ENCODE measurements around the gene GRID1.
A peak's percentile ranks its signal among the peaks of the same experiment; 100 is the strongest.

Gene GRID1

GRCh38 chr10:85615556-85615955, 751.0 kb downstream of the GRID1 start:
- DNase-seq (ENCODE audit: low read depth), result no peak

- DNase-seq (ENCODE audit: low read depth), result no peak
These were observed 751.6 kb downstream of the GRID1 start for GRCh38 chr10:85614981-85615380.

DNA sequence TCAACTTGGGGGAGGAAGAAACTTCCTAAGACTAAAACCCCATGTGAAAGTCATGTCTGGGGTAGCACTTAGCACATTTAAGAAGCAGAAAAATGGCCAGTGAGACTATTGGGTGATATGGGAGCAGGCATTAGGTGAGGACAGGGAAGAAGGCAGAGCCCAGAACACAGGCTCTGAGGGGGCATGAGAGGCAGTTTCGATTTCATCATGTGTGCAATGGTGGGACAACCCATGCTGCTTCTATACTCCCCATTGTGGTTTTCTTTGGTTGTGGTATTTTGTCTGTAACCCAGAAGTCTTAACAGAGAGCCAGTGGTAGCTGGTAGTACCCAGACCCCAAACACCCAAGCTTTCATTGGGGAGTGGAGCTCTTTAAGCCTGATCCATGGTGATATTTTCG, 752.0 kb downstream of the GRID1 start:
- no peak for DNase-seq (ENCODE audit: low read depth)

DNA sequence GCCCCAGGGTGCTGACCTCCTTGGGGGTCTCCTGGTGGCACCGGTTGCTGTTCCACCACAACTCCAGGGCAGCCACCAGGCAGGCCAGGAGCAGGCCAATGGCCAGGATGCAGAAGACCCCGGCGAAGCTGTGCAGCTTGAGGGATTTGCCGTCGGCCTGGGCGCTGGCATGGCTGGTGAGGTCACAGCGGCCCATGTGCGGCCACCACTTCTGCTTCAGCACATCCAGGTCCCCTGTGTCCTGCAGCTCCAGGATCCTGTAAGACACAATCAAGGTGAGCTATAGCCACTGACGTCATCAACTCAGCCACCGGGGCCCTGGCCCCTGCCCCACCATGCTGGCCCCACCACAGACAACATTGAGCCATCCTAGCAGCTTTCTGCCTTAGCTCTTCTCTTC, 753.2 kb downstream of the GRID1 start:
- DNase-seq (ENCODE audit: low read depth), result no peak

DNA sequence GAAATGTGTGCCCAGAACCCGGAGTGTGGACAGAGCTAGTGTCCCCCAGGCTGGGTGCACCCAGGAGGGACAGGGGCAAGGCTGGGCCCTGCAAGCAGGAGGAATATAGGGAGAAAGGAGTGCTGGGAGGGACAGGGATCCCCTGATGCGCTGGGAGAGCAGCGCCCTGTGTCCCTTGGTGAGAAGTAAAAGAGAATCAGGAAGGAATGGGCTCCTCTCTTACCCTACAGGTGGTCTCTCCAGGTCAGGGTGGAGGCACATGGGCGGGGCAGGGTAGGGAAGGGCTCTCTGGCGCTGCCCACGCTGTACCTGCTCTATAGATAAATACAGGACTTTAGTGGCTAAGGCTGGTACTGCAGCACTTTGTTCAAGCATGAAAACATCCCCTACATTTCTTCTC, 753.8 kb downstream of the GRID1 start:
- no peak for DNase-seq (ENCODE audit: low read depth)

GRCh38 chr10:85612378-85612775, 754.2 kb downstream of the GRID1 start:
- peak; percentile 25 for DNase-seq (ENCODE audit: low read depth)

DNA sequence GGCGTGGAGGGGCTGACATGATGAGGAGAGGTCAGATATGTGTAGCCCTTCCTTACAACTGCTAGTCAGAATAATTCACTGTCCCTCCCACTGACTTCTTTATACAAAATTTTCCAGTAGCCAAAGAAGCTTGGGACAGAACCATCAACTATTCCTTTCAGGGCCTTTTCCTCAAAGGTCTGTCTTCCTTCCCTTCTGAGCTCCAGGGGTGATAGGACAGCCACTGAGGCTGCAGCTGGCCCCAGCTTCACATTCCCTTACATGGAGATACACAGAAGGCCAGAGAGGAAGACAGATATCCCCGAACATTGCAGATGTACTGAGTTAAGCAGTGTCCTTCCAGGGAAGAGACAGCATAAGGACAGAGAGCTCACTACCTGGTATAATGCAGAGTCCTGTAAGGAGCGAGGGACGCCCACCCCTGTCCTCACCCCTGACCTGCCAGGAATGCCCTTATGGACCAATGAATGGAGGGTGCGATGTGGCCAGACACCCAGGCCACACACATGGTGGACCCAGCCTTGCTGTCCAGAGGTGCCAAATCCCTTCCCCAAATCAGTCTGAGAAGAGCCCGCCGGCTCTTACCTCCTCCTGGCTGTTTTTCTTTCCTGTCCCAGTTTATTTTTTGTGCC, 754.7 kb downstream of the GRID1 start:
- no peak for DNase-seq (ENCODE audit: low read depth)

DNA sequence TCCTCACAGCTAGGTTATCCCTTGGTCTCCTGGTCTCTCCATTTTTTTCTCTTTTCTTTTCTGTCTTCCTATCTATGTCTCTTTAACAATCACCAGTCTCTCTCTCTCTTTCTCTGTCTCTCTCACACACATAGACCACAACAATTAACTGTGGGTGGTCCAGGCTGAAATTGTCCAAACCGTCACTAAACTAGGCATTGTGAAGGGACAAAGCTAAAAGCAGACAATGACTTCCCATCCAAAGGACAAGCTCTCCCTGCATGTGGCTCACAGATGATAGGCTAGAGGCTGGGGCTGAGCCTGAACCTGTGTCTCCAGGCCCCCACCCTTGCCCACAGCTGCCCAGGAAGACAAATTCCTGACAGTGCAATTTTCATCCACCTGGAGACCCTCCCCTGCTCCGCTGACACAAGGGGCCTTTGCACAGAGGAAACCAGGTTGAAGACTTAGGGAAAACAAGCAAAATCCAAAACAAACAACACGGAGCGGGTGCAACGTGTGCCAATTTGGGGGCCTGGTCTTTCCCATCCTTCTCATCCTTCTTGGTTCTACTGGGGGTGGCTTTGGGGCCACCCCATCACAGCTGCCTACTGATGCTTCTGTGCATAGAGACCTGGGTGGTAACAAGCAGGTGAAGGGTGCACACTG, 755.4 kb downstream of the GRID1 start:
- no peak for DNase-seq (ENCODE audit: low read depth)

DNA sequence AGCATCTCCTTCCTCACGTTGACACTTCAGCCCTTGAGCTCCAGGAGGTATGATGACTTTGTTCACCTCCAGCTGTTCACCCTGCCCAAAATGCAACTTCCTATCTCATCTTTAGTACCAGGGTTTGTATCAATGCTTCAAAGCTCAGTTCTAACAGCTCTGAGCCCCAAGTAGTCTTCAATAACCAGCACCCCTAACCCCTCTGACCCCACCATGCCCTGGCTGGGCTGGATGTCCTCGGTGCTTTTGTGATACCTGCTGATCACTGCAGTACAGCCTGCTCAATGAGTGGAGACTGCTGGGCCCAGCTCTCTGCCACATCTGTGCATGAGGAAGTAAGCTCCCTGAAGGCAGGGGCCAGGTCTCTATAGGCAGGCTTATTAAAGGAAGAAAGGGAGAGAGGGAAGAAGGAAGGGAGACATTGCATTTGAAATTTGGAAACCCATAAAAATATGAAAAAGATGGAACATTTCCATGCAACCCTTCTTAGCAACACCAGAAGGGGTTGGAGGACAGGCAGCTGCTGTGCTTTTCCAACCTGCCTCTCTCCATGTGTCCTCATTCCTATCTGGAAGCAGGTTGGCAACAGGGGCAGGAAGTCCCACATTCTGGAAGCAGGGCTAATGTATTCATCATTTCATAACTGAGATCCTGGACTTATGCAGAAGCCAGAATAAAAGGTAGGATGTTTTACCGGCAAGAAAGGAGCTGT, 756.1 kb downstream of the GRID1 start:
- DNase-seq (ENCODE audit: low read depth), result no peak

GRCh38 chr10:85609509-85609908, 757.1 kb downstream of the GRID1 start:
- DNase-seq (ENCODE audit: low read depth), result no peak

- DNase-seq (ENCODE audit: low read depth), result no peak
These were observed 757.9 kb downstream of the GRID1 start for GRCh38 chr10:85608706-85609105.

DNA sequence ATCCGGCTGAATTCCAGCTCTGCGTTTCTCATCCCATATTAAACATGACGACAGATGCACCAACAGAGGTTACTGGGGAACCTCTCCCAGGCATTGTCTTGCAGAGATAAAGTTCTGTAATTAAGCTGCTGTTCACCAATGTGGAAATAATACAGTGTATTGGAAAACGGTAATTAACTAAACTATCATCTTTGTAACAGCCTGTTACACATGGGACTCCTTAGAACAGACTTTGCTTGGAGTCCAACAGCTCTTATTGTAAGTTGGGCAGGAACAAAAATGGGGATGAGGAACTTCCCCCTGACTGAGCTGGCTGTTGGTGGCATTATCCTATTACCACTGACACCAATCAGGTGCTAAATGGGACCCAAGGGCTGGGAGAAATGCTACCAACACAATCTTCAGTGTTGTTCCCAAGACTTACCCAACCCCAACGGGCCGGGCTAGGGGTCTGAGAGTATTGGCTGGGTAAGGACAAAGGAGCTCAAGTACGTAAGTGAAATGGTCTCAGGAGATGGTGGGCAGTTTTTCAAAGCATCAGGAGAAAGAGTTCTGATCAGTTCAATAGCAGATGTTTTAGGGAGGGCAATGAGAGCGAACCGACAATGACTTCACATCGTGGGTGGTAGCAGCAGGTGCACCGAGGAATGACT, 759.4 kb downstream of the GRID1 start:
- no peak for DNase-seq (ENCODE audit: low read depth)

GRCh38 chr10:85606401-85606800, 760.2 kb downstream of the GRID1 start:
- no peak for DNase-seq (ENCODE audit: low read depth)

- no peak for DNase-seq (ENCODE audit: low read depth)
These were observed 761.7 kb downstream of the GRID1 start for GRCh38 chr10:85604884-85605283.

DNA sequence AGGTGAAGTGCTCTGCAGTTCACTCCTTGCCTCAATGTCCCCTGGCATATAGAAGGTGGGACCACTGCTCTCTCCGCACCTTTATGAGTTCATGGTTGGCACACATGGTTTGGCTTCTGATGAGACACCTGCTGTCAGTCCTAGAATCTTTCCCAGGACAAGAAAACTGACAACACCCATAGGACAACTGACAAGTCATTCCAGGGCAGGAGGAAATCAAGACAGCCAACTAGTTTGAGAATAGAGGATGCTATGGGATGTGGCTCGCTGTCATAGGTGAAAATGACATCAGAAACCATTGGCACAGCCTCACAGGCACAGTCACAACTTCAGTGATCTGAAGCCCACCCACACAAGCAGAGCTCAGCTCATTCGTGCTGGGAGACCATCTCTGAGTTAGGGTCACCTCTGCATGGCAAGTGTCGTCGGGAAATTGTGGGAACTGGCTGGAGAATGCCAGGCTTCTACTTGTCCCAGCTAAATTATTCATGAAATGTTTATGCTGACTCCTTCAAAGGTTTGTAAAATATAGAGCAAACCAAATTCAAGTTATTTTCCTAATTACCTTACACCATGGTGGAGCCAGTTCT, 762.4 kb downstream of the GRID1 start:
- no peak for DNase-seq (ENCODE audit: low read depth)

GRCh38 chr10:85603151-85603940, 763.2 kb downstream of the GRID1 start:
- DNase-seq (ENCODE audit: low read depth), result no peak

DNA sequence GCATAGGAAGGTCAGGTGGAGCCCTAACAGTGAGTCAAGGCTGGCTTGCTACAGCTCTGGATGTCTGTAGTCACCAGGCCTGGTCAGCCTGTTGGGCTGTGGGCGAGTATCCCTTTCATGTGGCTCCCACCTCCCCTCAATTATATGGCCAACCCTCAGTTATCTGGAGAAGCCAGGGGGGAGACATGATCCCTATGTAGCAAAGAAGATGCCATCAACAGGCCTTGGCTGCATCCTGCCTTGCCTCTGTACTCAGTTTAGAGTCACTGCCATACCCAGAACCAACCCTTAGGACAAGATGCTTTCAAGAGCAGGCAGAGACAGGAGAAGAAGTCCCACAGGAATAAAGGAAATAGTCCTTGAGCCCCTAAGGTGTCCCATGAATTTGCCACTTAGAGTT, 763.9 kb downstream of the GRID1 start:
- DNase-seq (ENCODE audit: low read depth), result no peak

DNA sequence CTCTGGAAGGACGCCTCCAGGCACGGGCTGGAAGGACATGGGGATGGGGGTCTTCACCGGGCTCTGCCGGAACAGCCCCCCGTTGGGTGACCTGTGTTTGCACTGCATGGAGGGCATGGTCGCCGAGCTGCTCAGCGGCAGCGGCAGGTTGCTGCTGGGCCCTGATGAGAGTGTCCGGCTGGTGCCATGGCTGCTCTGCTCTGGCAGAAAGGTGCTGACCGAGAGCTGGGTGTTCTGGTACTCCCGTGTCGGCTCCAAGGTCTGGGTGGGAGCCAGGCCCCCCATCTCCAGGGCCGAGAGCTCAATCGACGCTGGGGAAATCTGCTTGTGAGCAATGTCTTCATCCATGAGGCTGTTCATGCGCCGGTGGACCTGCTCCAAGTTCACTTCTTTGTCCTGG, 764.3 kb downstream of the GRID1 start:
- DNase-seq (ENCODE audit: low read depth), result no peak

- no peak for DNase-seq (ENCODE audit: low read depth)
These were observed 765.1 kb downstream of the GRID1 start for GRCh38 chr10:85601526-85601925.

DNA sequence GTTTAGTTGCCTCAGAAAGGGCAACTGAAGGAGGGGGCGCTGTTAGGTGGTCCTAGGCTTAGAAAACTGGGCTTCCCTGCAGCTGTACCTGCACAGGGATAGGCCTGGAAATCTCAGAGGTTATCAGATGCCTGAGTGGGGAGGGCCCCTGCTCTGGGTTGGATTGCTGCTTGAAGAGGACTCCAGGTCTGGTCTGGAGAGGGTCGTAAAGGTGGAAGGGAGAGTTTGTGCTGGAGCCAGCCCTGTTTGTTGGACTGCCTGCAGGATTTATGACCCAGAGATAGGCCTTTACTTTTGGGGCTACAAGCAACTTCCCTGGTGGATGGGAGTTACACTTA, 765.9 kb downstream of the GRID1 start:
- DNase-seq (ENCODE audit: low read depth), result no peak

GRCh38 chr10:85600026-85600743, 766.4 kb downstream of the GRID1 start:
- no peak for DNase-seq (ENCODE audit: low read depth)

Measured in T follicular helper cell (primary cell).